Measurements from ENCODE around the gene CHD2.
"Not testable (repeated sequence)": the region's sequence is repeated elsewhere in the genome, so short reads cannot be mapped to it uniquely, and the experiment has no call there.

CHD2 gene

DNA sequence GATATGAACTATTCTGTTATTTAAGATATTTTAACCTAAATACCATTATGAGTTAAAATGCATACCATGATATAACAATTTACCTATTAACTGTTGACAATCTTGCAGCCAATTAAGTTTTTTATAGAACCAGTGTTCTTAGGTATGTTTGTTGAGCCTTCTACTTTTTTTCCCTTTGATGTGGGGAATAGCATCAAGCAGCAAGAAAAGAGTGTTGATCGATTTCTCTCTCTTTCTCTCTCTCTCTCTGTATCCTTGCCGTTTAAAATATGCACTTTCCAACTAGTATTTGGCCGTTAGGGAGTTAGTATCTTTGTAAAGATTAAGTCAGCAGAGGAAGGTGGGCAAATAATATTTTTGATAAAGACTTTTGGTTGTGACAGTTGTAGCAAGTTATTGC is 5.9 kb downstream of the CHD2 start:
- no peak for DNase-seq (ENCODE audit: low read depth, low spot score)

DNA sequence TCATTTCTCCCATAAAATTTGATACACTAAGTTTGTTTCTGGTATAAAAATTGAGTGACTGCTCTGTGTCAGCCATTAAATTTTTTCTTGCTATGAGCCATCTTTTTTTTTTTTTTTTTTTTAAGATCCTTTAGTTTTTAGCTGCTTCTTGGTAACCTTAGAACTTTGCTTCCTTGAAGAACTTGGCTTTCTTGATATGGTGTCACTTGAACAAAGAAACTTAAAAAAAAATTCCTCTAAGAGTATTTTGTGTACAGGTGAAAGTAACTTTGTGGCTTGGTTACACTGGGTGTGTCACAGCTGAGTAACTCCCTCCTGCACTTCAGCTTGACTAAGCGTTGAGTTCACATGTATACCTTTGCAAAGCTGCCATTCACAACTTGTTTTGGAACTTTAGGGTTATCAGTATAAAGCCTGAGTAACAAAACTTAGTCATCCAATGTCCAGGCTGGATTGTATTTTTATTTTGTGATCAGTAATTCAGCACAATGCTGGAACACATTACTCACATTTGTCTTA is 6.5 kb downstream of the CHD2 start:
- DNase-seq (ENCODE audit: low read depth, low spot score) = no peak

DNA sequence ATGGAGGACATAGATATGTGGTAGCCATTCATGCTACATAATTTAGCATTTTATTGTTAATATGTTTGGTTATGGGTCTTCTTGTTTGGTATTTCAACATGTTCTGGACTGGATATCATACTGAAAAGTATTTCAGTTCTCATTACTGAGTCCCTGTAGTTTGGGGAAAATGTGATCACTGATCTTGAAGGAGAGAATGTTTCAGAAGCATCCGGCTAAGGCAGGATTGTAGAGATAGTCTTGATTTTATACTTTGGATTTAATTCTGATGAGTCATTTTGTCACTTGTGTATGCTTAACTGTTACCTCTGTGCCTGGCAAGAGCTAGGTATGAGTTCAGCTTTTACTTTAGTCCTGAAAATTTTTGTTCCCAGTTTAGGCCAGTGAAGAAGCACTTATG is 7.1 kb downstream of the CHD2 start:
- no peak for DNase-seq (ENCODE audit: low read depth, low spot score)

DNA sequence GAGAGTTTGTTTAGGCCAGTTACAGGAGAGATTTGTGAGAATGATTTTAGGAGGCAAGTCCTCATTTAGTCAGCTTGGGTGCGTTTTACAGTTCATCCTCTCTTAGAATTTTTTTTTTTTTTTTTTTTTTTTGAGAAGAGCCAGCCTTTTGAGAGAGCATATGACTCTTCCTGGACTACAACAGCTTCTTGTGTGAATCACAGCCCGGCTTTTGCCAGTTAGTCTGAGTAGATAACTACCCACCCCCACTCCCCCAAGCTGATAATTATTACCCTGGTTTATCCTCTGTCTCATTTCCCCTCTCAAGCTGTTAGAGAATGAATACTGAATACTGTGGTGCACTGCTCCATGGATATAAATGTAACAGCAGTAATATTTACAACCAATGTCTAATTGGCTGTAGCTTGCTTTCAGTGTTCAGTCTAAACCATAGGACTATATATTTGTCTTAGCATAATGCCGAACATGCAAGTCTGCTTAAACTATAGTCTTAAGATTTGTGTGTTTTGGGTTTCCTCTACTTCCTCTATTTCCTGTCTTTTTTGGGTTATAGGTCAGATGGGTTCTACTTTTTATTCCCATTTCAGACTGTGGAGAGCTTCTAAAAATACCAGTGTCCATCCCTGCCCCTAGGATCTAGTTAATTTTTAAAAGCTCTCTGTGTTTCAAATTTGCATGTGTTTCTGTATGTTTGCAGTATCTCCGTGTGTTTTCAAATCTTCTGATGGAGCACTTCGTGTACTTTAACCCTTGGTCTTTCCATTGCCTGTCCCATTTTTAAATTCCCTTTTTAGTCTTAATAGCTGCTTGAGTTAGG is 8.0 kb downstream of the CHD2 start:
- DNase-seq (ENCODE audit: low read depth, low spot score) = no peak

DNA sequence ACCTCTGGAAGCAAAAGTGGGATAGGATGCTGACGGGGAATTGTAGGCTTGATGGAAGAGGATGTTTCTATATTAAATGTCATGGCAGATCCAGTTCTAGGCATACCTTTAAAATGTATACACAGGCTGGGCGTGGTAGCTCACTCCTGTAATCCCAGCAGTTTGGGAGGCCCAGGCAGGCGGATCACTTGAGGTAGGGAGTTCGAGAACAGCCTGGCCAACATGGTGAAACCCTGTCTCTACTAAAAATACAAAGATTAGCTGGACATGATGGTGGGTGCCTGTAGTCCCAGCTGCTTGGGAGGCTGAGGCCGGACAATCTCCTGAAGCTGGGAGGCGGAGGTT is 8.6 kb downstream of the CHD2 start:
- no peak for DNase-seq (ENCODE audit: low read depth, low spot score)

DNA sequence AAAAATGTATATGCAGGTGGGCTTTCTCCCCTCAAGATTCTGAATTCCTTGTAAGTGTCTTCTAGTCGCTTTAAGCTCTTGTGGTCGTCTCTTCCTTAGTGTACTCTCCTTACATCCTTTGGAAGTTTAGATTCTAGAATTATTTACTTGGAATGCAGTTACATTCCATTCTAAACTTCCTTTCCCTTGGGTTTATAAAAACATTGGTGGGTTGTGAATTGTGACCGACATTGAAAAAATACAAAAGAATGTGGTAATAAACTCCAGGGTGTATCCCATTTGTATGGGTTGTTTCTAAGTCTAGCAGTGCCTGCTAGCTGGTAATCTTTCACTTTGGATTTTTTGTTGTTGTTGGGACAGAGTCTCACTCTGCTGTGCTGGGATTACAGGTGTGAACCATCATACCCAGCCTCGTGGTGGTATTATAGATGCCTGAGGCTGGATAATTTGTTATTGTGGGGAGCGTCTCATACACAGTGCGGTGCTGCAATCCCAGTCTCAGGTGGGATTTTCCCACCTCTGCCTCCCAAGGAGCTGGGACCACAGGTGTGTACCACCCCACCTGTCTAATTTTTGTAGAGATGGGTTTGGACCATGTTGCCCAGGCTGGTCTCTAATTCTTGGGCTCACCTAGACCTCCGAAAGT is 9.1 kb downstream of the CHD2 start:
- no peak for DNase-seq (ENCODE audit: low read depth, low spot score)

DNA sequence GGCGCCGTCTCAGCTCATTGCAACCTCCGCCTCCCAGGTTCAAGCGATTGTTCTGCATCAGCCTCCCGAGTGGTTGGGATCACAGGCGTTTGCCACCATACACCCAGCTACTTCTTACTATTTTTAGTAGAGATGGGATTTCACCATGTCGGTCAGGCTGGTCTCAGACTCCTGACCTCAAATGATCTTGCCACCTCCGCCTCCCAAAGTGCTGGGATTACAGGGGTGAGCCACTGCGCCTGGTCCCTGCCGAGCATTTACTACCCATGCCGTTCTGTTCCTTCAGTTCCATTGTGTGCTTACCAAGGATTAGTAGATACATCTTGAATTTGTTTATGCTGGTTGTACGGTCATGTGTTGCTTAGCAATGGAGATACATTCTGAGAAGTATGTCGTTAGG is 10.3 kb downstream of the CHD2 start:
- DNase-seq (ENCODE audit: low read depth, low spot score) = no peak

GRCh38 chr15:92914103-92914499 is 14.0 kb downstream of the CHD2 start:
- no peak for DNase-seq (ENCODE audit: low read depth, low spot score)

DNA sequence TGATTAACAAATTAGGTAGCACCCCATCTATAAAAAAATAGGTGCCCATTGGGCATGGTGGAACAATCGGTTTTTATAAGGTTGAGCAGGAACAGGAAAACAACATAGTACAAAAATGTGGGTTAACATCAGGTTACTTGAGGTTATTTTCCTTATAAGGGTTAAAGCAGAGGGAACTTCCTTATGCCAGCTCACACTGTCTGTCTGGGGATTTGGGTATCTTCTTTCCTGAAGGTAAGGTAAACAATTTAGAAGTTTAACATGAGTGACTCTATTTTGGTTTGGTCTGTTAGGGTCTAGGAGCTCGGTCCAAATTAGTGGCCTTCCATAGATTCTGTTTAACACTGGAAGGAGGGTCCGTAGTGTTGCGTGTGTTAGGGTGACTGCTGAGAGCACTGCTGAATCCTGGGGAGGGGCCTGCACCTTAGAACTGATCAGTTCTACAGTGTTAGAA is 14.7 kb downstream of the CHD2 start:
- no peak for DNase-seq (ENCODE audit: low read depth, low spot score)

- no peak for DNase-seq (ENCODE audit: low read depth, low spot score)
These were observed 15.8 kb downstream of the CHD2 start for GRCh38 chr15:92915766-92916435.

DNA sequence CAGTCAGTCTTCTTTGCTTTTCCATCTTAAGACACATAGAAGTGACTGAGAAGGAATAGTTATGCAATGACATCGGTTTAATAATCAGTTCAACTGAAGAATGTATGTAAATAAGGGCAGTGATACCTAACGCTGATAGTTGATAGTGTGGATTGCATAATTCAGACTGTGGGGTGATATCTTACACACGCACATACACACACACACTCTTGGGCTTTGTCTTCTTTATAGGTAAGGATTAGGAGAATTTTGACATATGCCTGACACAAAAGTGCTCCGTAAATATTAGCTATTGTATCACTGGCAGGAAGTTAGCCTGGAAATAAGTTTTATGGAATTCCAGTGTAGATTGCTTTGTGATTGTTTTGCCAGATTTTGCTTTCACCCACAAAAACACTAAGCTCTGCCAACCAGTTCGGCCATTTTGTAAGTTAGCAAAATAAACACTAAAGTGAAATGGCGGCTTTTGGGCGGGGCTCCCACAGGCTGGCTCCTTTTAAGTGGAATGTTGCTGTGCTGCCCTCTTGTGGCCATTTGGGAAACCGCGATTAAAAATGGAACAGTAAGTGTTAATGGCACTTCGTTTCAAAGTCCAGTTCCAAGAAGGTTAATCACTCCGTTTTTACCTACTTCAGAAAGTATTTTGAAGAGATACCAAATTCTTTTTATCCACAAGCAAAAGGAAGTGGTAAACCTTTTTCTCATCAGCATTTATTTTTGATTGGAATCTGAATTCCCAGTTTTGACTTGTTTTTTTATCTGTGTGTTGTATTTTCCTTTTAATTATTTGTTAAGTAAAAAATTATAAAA is 17.7 kb downstream of the CHD2 start:
- peak; percentile 68 for DNase-seq (ENCODE audit: low read depth, low spot score)

- not testable (repeated sequence) for DNase-seq (ENCODE audit: low read depth, low spot score)
These were observed 18.8 kb downstream of the CHD2 start for GRCh38 chr15:92918881-92919280.

- DNase-seq (ENCODE audit: low read depth, low spot score) = no peak
These were observed 20.6 kb downstream of the CHD2 start for GRCh38 chr15:92920595-92921161.

GRCh38 chr15:92921215-92922131 is 21.3 kb downstream of the CHD2 start:
- no peak for DNase-seq (ENCODE audit: low read depth, low spot score)

DNA sequence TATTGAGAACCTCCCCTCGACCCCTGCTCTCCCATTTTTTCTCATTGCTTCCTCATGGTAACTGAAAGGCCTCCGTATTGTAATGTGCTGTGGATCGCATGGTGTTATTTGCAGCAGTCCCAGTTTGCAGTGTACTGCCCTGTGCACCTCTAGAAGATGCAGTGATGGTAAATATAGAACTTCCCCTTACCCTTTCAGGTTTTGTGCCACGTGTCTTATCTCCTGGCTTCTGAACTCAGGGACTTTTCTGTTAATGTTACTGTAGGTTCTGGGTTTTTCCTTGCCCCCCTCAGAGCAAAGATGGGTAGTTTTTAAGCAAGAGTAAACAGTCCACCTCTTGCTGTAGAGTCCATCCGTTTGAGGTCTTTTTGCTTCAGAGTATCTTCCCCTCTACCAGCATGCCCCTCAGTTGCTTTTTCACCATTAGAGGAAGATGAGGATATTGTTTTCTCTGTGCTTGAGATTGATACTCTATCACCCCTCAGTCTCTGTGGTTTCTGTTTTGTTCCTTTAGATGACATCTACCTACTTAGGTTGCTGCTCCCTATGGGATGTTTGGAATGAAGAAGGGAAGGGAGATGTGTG is 22.4 kb downstream of the CHD2 start:
- DNase-seq (ENCODE audit: low read depth, low spot score) = no peak

- no peak for DNase-seq (ENCODE audit: low read depth, low spot score)
These were observed 24.1 kb downstream of the CHD2 start for GRCh38 chr15:92924216-92924615.

DNA sequence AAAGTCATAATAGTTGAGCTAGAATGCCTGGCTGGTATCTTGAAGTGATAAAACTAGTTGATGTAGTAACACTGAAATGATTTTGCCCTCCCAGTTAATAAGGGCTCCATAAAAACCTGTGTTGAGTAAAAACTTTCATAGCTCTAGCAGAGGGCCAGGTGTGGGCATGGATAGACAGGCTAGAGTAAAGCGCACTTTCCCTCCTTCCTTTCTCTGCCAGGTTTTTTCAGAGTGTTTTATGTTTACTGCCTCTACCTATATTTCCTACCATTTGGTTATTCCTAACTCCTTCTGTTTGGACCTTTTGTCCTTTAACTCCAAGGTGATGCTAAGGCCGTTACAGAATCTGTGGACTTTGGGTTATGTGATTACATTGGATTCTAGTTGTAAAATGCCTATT is 25.3 kb downstream of the CHD2 start:
- no peak for DNase-seq (ENCODE audit: low read depth, low spot score)

GRCh38 chr15:92928225-92928750 is 28.2 kb downstream of the CHD2 start:
- DNase-seq (ENCODE audit: low read depth, low spot score) = no peak

DNA sequence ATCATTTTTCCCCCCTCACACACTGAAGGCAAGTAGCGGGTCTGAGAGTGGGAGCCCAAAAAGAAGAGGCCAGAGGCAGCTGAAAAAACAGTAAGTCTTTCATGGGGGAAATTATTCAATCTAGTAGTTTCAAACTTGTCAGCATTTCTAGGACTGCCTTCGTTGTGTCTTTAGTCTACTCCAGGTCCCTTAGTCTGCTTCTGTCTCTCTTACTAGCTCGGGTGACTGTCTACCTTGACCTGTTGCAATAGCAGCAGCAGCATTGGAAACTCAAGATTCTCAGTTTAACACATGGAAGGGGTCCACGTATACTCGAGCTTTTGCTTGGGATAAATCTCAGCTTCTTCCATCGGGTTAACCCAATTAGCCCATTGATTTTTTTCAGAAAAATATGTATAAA is 28.9 kb downstream of the CHD2 start:
- DNase-seq (ENCODE audit: low read depth, low spot score) = no peak
